ENCODE results near the gene LDB3. TPM values are rescaled to one million over a fixed set of nuclear protein-coding genes. Genes with fewer than 3 reads are reported as not detected.
A peak's percentile ranks its signal among the peaks of the same experiment; 100 is the strongest.

Gene LDB3
- total and polyA plus RNA-seq, 9 donors, result 208 to 829 (median 592) TPM

DNA sequence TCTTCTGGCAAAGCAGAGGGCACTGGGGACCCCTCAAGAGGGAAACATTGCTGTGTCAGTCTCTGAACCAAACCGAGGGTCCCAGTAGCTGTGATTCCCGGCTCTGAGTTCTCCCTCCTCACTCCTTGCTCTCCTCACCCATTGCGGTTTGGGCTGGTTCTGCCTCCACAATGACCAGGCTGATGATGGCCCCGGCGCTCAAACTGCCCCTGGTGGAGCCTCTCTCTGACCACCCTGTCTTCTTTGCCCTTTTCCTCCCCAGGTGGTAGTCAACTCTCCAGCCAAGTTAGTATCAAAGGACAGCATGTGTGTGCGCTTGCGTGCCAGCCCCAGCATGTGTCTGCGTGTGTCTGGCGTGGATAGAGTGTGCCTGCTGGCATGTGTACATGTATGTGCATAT lies 17.1 kb downstream of the LDB3 start:
- peak overlapping the region; percentile 82 for H3K27ac ChIP-seq (ENCODE audit: low read length)
- peaks cover 69% of the 10 kb centered on the region for H3K36me3 ChIP-seq (ENCODE audit: control insufficient read depth, insufficient read depth, low read length)
- H3K27me3 ChIP-seq (ENCODE audit: control insufficient read depth, insufficient read depth, low read length), result peaks cover 6% of the 10 kb centered on the region
- H3K4me3 ChIP-seq (ENCODE audit: low read length), result no peak overlapping the region
- DNase-seq, result no peak
- H3K9me3 ChIP-seq (replicated peaks; ENCODE audit: control insufficient read depth, low read depth, low read length), result no peaks in the 10 kb centered on the region
- WGBS (ENCODE audit: insufficient coverage), result 74% methylated on average over 9 of the region's 9 CpGs
- H3K4me1 ChIP-seq (ENCODE audit: control insufficient read depth, insufficient read depth, low read length), result peaks cover 88% of the 10 kb centered on the region

DNA sequence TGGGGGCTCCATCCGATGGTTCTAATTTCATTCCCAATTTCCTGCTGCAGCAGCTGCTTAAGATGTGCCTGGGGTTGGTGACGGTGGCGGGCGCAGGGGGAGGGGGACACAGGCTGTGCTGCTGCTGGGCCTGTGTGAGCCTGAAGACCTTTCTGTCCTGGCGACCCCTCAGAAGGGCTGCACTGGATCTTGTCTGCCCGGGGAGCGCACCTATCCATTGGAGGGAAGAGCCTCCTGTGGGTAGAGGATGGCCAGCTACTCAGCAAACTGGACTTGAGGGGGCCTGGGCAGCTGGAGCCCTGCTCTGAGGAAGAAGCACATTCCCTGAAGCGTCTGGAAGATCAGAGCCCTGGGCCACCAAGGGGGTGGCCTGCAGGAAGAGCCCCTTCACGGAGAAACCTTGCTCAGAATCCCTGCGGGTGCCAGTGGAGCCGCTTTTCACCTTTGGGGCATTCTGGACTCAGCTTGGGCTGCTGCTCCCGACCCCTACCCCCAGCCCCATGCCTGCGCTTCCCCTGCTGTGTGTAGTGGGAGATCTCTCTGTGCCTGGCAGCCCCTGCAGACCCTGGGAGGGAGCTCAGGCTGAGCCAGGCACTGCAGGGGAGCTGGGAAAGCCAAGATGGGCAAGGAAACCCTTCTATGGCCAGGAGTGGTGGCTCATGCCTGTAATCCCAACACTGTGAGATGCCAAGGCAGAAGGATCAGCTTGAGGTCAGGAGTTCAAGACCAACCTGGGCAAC lies 17.8 kb downstream of the LDB3 start:
- Histone ChIP-seq H3K4me3 (ENCODE audit: low read length) (no peak overlapping the region), H3K27me3 (ENCODE audit: control insufficient read depth, insufficient read depth, low read length) (peaks cover 6% of the 10 kb centered on the region), H3K36me3 (ENCODE audit: control insufficient read depth, insufficient read depth, low read length) (peaks cover 72% of the 10 kb centered on the region), H3K9me3 (replicated peaks; ENCODE audit: control insufficient read depth, low read depth, low read length) (no peaks in the 10 kb centered on the region), H3K4me1 (ENCODE audit: control insufficient read depth, insufficient read depth, low read length) (peaks cover 87% of the 10 kb centered on the region), H3K27ac (ENCODE audit: low read length) (peak overlapping the region; percentile 20)
- no peak for DNase-seq
- WGBS (ENCODE audit: insufficient coverage), result 77% methylated on average over 7 of the region's 13 CpGs

DNA sequence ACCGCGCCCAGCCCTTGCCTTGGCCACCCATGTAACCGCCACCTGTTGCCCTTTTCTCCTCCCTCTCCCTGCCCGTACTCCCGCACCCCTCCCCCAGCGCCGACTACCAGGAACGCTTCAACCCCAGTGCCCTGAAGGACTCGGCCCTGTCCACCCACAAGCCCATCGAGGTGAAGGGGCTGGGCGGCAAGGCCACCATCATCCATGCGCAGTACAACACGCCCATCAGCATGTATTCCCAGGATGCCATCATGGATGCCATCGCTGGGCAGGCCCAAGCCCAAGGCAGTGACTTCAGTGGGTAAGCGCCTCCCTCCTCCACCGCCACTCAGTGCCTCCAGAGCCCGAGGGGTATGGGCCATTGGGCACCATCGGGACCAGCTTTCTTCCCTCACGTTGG lies 18.7 kb downstream of the LDB3 start:
- Histone ChIP-seq H3K4me1 (ENCODE audit: control insufficient read depth, insufficient read depth, low read length) (peaks cover 80% of the 10 kb centered on the region), H3K36me3 (ENCODE audit: control insufficient read depth, insufficient read depth, low read length) (peaks cover 73% of the 10 kb centered on the region), H3K9me3 (replicated peaks; ENCODE audit: control insufficient read depth, low read depth, low read length) (no peaks in the 10 kb centered on the region), H3K27me3 (ENCODE audit: control insufficient read depth, insufficient read depth, low read length) (peaks cover 6% of the 10 kb centered on the region), H3K4me3 (ENCODE audit: low read length) (no peak overlapping the region), H3K27ac (ENCODE audit: low read length) (peak overlapping the region; percentile 71)
- no peak for DNase-seq
- 92% methylated on average over 18 of the region's 19 CpGs for WGBS (ENCODE audit: insufficient coverage)

DNA sequence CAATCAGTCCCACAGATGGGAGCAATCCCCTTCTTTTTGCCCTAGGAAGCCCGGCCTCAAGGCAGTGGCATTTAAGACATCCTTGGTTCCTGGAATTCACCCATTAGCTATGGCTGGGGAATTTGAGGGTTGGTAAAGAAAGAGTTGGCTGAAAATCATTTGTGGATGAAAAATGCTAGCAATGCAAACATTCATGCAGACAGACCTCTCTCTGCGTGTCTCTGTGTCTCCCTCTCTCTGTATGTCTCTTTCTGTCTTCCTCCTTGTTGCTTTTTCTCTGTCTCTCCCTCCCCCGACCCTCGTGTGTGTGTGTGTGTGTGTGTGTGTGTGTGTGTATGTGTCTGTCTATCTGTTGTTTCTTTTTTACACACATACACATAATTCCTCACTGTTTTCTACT lies 19.4 kb downstream of the LDB3 start:
- peaks cover 68% of the 10 kb centered on the region for H3K36me3 ChIP-seq (ENCODE audit: control insufficient read depth, insufficient read depth, low read length)
- peaks cover 6% of the 10 kb centered on the region for H3K27me3 ChIP-seq (ENCODE audit: control insufficient read depth, insufficient read depth, low read length)
- no peaks in the 10 kb centered on the region for H3K9me3 ChIP-seq (replicated peaks; ENCODE audit: control insufficient read depth, low read depth, low read length)
- DNase-seq, result no peak
- peak overlapping the region; percentile 51 for H3K27ac ChIP-seq (ENCODE audit: low read length)
- no CpG with 5 or more reads among the region's 4 CpGs for WGBS (ENCODE audit: insufficient coverage)
- H3K4me1 ChIP-seq (ENCODE audit: control insufficient read depth, insufficient read depth, low read length), result peaks cover 79% of the 10 kb centered on the region
- no peak overlapping the region for H3K4me3 ChIP-seq (ENCODE audit: low read length)

DNA sequence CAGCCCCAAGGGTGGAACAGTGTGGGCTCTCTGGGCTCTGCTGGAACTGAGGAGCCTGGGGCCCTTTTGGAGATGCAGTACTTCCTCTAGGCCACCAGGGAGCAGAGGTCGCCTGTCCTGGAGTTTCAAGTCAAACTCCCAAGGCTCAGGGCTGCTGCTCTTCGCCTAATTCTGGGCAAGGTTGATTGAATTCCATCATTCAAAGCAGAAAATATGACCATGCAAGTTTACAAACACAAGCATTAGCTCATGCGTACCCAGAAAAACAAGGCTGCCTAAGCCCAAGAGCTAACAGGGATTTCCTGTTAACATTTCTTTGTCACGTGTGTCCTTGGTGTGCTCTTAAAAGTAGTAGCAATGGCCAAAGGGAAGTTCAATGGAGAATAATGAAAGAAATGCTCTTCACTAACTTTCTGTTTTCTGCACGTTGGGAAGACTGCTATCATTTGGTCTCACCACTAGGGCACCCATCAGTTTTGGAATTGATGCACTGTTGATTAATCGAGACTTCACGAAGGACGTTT lies 20.1 kb downstream of the LDB3 start:
- peaks cover 61% of the 10 kb centered on the region for H3K36me3 ChIP-seq (ENCODE audit: control insufficient read depth, insufficient read depth, low read length)
- no peaks in the 10 kb centered on the region for H3K9me3 ChIP-seq (replicated peaks; ENCODE audit: control insufficient read depth, low read depth, low read length)
- DNase-seq, result peak; percentile 73
- no peak overlapping the region for H3K4me3 ChIP-seq (ENCODE audit: low read length)
- no peak overlapping the region for H3K27ac ChIP-seq (ENCODE audit: low read length)
- peaks cover 6% of the 10 kb centered on the region for H3K27me3 ChIP-seq (ENCODE audit: control insufficient read depth, insufficient read depth, low read length)
- peaks cover 79% of the 10 kb centered on the region for H3K4me1 ChIP-seq (ENCODE audit: control insufficient read depth, insufficient read depth, low read length)
- WGBS (ENCODE audit: insufficient coverage), result 32% methylated on average over 6 of the region's 8 CpGs

DNA sequence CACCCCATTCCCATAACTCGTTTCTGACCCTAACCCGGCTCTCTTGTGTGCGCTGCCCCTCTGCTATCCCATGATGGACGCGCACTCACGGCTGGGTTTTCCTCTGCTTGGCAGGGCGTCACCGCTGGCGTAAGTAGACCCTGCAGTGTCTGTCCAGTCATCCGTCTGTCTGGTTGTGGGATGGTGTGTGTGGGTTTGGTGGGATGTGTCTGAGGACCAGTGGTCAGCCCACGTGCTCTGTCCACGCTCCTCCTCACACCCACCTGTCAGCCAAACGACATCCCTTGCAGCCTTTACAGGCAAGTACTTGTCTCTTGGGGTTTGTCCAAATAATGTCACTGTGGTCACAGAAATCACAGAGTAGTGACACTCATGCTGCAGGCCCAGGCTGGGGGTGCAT lies 20.8 kb downstream of the LDB3 start:
- no peak overlapping the region for H3K4me3 ChIP-seq (ENCODE audit: low read length)
- peaks cover 6% of the 10 kb centered on the region for H3K27me3 ChIP-seq (ENCODE audit: control insufficient read depth, insufficient read depth, low read length)
- H3K27ac ChIP-seq (ENCODE audit: low read length), result no peak overlapping the region
- H3K4me1 ChIP-seq (ENCODE audit: control insufficient read depth, insufficient read depth, low read length), result peaks cover 79% of the 10 kb centered on the region
- WGBS (ENCODE audit: insufficient coverage), result 72% methylated on average over 4 of the region's 13 CpGs
- H3K9me3 ChIP-seq (replicated peaks; ENCODE audit: control insufficient read depth, low read depth, low read length), result no peaks in the 10 kb centered on the region
- DNase-seq, result no peak
- peaks cover 62% of the 10 kb centered on the region for H3K36me3 ChIP-seq (ENCODE audit: control insufficient read depth, insufficient read depth, low read length)

DNA sequence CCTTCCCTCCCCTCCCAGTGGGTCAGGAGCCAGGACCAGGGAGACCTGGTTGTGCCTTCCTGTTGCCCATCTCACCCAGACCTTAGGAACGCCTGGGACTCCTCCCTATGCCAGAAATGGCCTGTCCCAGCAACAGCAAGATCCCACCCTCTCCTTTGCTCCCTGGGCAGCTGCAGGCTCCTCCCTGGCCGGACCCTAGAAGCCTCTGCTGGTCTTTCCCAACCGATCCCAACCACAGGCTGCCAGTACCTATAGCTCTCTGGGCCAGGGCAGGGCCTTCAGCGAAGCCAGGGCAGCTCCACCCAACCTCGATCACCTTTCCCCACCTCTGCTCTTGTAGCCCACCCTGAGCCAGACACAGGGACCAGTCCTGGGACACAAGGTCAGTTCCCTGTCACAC lies 21.9 kb downstream of the LDB3 start:
- 82% methylated on average over 4 of the region's 5 CpGs for WGBS (ENCODE audit: insufficient coverage)
- peaks cover 61% of the 10 kb centered on the region for H3K36me3 ChIP-seq (ENCODE audit: control insufficient read depth, insufficient read depth, low read length)

DNA sequence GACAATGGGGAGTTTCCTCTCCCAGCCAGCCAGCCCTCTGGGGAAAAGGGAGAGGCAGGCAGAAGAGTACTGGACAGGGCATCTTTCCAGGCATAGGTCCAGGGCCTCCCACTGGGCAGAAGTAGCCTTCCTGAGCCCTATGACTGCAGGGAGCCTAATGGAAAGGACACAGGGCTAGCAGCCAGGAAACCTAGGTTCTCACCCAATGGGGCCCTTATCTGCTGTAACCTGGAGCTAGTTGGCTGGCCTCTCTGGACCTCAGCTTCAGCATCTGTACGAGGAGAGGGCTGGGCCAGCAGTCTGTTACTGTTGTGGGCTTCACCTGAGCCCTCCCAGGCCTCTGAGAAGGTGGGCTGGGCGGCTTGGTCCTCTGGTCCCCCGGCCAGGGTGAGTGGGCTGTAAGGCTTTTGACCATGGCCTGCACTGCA lies 22.4 kb downstream of the LDB3 start:
- peaks cover 79% of the 10 kb centered on the region for H3K4me1 ChIP-seq (ENCODE audit: control insufficient read depth, insufficient read depth, low read length)
- DNase-seq, result no peak

More for the DNA sequence above, 21.9 kb downstream of the LDB3 start:
- DNase-seq, result no peak
- peaks cover 79% of the 10 kb centered on the region for H3K4me1 ChIP-seq (ENCODE audit: control insufficient read depth, insufficient read depth, low read length)
- H3K27me3 ChIP-seq (ENCODE audit: control insufficient read depth, insufficient read depth, low read length), result peaks cover 3% of the 10 kb centered on the region
- peak overlapping the region; percentile 20 for H3K27ac ChIP-seq (ENCODE audit: low read length)
- H3K4me3 ChIP-seq (ENCODE audit: low read length), result no peak overlapping the region
- no peaks in the 10 kb centered on the region for H3K9me3 ChIP-seq (replicated peaks; ENCODE audit: control insufficient read depth, low read depth, low read length)

DNA sequence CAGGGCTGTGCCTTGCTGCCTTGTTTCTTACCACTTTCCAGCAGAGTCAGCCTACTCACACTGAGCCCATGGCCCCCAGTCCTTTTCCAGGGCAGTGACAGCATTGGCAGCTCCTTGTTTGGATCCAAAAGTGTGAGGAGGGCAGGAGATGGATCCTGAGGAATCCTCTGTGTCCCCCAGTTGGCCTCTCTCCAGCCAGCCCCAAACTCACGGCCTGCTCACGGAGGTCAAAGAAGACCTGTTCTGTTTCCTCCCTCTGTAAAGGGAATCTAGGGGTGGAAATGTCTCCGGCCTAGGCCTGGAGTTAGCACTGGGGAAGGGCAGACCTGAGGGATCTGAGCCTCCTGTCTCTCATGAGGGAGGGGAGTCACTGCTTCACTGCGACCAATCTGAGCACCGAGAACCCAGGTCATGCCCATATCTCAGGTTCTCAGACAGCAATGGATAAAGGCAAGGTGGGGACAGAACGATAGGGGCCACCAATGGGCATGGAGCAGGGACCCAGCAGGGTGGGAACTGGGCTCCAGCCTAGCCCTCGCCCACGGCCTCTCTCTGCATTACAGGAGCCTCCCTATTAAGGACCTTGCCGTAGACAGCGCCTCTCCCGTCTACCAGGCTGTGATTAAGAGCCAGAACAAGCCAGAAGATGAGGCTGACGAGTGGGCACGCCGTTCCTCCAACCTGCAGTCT lies 23.2 kb downstream of the LDB3 start:
- H3K27me3 ChIP-seq (ENCODE audit: control insufficient read depth, insufficient read depth, low read length), result peaks cover 11% of the 10 kb centered on the region
- peak overlapping the region; percentile 13 for H3K27ac ChIP-seq (ENCODE audit: low read length)
- H3K4me3 ChIP-seq (ENCODE audit: low read length), result no peak overlapping the region
- H3K9me3 ChIP-seq (replicated peaks; ENCODE audit: control insufficient read depth, low read depth, low read length), result no peaks in the 10 kb centered on the region
- no peak for DNase-seq
- peaks cover 75% of the 10 kb centered on the region for H3K4me1 ChIP-seq (ENCODE audit: control insufficient read depth, insufficient read depth, low read length)
- peaks cover 62% of the 10 kb centered on the region for H3K36me3 ChIP-seq (ENCODE audit: control insufficient read depth, insufficient read depth, low read length)
- WGBS (ENCODE audit: insufficient coverage), result 85% methylated on average over 12 of the region's 14 CpGs

More for the DNA sequence above, 22.4 kb downstream of the LDB3 start:
- peak overlapping the region; percentile 1 for H3K27ac ChIP-seq (ENCODE audit: low read length)
- H3K4me3 ChIP-seq (ENCODE audit: low read length), result no peak overlapping the region
- 73% methylated on average over 3 of the region's 3 CpGs for WGBS (ENCODE audit: insufficient coverage)
- H3K9me3 ChIP-seq (replicated peaks; ENCODE audit: control insufficient read depth, low read depth, low read length), result no peaks in the 10 kb centered on the region
- peaks cover 5% of the 10 kb centered on the region for H3K27me3 ChIP-seq (ENCODE audit: control insufficient read depth, insufficient read depth, low read length)
- peaks cover 62% of the 10 kb centered on the region for H3K36me3 ChIP-seq (ENCODE audit: control insufficient read depth, insufficient read depth, low read length)

DNA sequence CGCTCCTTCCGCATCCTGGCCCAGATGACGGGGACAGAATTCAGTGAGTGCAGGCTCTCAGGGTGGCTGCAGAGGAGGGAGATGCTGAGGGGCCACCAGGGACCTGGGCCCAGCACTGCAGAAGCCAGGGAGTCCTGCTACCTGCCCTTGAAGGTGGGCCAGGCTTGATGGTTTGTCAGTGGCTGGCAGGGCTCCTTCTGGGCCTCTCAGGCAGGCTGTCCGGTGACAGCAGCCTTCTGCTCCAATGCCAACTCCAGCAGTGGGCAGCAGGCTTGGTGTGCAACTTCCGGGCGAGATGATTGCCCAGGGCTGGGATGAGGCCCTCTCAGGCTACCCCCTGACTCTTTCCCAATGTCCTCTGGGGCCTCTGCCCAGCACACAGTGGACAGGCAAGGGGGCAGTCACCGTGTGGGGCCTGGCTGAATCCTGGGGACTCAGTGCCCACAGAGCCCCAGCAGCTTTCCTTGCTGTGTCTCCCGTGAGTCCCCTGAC lies 23.8 kb downstream of the LDB3 start:
- H3K9me3 ChIP-seq (replicated peaks; ENCODE audit: control insufficient read depth, low read depth, low read length), result no peaks in the 10 kb centered on the region
- DNase-seq, result no peak
- peaks cover 70% of the 10 kb centered on the region for H3K4me1 ChIP-seq (ENCODE audit: control insufficient read depth, insufficient read depth, low read length)
- peaks cover 10% of the 10 kb centered on the region for H3K27me3 ChIP-seq (ENCODE audit: control insufficient read depth, insufficient read depth, low read length)
- peaks cover 61% of the 10 kb centered on the region for H3K36me3 ChIP-seq (ENCODE audit: control insufficient read depth, insufficient read depth, low read length)
- H3K4me3 ChIP-seq (ENCODE audit: low read length), result no peak overlapping the region
- H3K27ac ChIP-seq (ENCODE audit: low read length), result no peak overlapping the region
- 88% methylated on average over 7 of the region's 8 CpGs for WGBS (ENCODE audit: insufficient coverage)
